CD4-positive, alpha-beta T cell (primary cell): Measurements from ENCODE around the gene MRNIP. TPM values are rescaled to one million over a fixed set of nuclear protein-coding genes. Genes with fewer than 3 reads are reported as not detected.

Experiments
- ATAC-seq: fragments of 200-7000 bp; cut with Tn5 transposase; one replicate; pipeline ENCODE4 v1.10.0; 2022; ENCODE audit warnings: mild to moderate bottlenecking; ENCODE audit not compliant: poor library complexity
- CTCF ChIA-PET: fragments of 350-600 bp; sonication (Branson Sonifier 250); formaldehyde crosslinking; loops from one replicate; lab custom pipeline; 2021; ENCODE audit warnings: antibody characterized with exemption, inconsistent platforms; lab: Charles Lee
- POLR2A ChIA-PET: fragments of 350-600 bp; sonication (Branson Sonifier 250); formaldehyde crosslinking; loops from one replicate; lab custom pipeline; 2021; ENCODE audit warnings: antibody characterized with exemption, inconsistent platforms; lab: Charles Lee
- DNase-seq, 14 experiments: peaks; one replicate each; pipeline ENCODE4 v3.0.0-alpha.2; 2013 to 2020; ENCODE audit warnings: mixed read lengths in 2 of 14
- H3K27ac ChIP-seq, 2 donors: one replicate each; pipeline versions ENCODE4 v1.5.1 to v1.7.0; 2013; ENCODE audit warnings: low read length in 2 of 2, low read depth in 1 of 2, mild to moderate bottlenecking in 1 of 2
- H3K27me3 ChIP-seq, 2 experiments: 1 replicate in 1 of 2; 2 replicates in 1 of 2; pipeline versions ENCODE4 v1.6.1 to v1.7.0; 2013; ENCODE audit warnings: low read length in 2 of 2, control low read depth in 1 of 2, mild to moderate bottlenecking in 1 of 2, moderate library complexity in 1 of 2; ENCODE audit not compliant: insufficient read depth in 2 of 2, control insufficient read depth in 1 of 2
- H3K36me3 ChIP-seq: one replicate; pipeline ENCODE4 v1.6.1; 2013; ENCODE audit warnings: low read length, control low read depth; ENCODE audit not compliant: insufficient read depth
- H3K4me1 ChIP-seq: one replicate; pipeline ENCODE4 v1.6.1; 2013; ENCODE audit warnings: low read length, control low read depth; ENCODE audit not compliant: insufficient read depth
- H3K4me3 ChIP-seq: one replicate; pipeline ENCODE4 v1.5.1; 2013; ENCODE audit warnings: mild to moderate bottlenecking, low read length, moderate library complexity
- H3K9me3 ChIP-seq, 2 experiments: 1 replicate in 1 of 2; 2 replicates in 1 of 2; pipeline versions ENCODE4 v1.6.1 to v1.7.0; 2013; ENCODE audit warnings: low read length in 2 of 2, mild to moderate bottlenecking in 2 of 2, control low read depth in 1 of 2, moderate library complexity in 1 of 2; ENCODE audit not compliant: control insufficient read depth in 1 of 2, insufficient read depth in 1 of 2
- H3K27ac Mint-ChIP-seq: one replicate; pipeline ENCODE4 v1.8.0; 2020; ENCODE audit warnings: mixed read lengths
- H3K27me3 Mint-ChIP-seq: one replicate; pipeline ENCODE4 v1.8.0; 2021; ENCODE audit warnings: mixed read lengths
- H3K36me3 Mint-ChIP-seq: one replicate; pipeline ENCODE4 v1.8.0; 2021; ENCODE audit warnings: low read depth, mixed read lengths
- H3K4me1 Mint-ChIP-seq: one replicate; pipeline ENCODE4 v1.8.0; 2021; ENCODE audit warnings: low read depth, mixed read lengths
- H3K4me3 Mint-ChIP-seq: one replicate; pipeline ENCODE4 v1.8.0; 2020; ENCODE audit warnings: mild to moderate bottlenecking, mixed read lengths
- H3K9me3 Mint-ChIP-seq: one replicate; pipeline ENCODE4 v1.8.0; 2020; ENCODE audit warnings: mixed read lengths
- intact Hi-C, 2 experiments: fragments of 100-400 bp; cut with DNase I in 1 of 2; cut with micrococcal nuclease in 1 of 2; formaldehyde crosslinking; loops; one replicate each; pipeline versions ENCODE4 v1.15.1 to v1.9.0; 2023 to 2025; cut with DNase I, micrococcal nuclease
- total RNA-seq, 174 experiments: library from RNA in 2 of 174; stranded (reverse) in 2 of 174; gene quantifications; one replicate each; pipeline ENCODE4 v1.2.3 and lab custom pipeline; 2021 to 2026
- TF ChIP-seq, protein P1 (sequence below): fragments of 200-600 bp; IDR thresholded peaks from one replicate; pipeline ENCODE4 v1.8.0; 2022; ENCODE audit warnings: antibody characterized with exemption, mild to moderate bottlenecking

Gene MRNIP
- total RNA-seq, 2 experiments from 2014 or later = 31.8 to 32.8 TPM

DNA sequence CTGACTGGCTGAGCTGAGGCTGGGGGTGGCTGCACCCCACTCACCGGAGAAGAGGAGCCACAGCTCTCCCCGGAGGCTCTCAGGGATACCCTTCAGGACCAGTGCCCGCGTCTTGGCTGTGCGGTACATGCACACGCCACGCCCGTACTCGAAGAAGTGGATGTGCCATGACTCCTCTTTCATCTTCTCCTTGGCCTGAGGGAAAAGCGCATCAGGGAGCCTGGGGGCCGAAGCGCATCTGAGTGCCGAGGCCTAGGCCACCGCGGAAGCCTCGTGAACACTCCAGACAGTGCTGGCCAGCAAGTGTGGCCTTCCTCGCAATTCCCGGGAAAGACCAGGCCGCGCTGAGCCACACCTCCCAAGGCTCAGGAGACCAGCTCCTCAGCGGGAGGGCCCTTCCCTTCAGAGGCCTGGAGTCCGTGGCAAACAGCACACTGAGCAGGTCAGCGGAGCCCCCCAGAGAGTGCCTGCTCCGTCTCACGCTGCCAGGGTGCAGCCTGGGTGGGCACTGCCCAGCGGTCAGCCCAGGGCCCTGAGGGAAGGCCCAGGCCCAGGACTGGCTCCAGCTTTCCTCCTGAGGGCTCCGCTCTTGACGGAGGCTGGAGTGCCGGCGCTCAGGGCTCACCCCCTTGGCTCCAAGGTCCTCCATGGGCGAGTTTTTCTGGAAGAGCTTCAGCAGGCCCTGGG, 20.5 kb upstream of the MRNIP start:
- TF ChIP-seq, protein P1, sequence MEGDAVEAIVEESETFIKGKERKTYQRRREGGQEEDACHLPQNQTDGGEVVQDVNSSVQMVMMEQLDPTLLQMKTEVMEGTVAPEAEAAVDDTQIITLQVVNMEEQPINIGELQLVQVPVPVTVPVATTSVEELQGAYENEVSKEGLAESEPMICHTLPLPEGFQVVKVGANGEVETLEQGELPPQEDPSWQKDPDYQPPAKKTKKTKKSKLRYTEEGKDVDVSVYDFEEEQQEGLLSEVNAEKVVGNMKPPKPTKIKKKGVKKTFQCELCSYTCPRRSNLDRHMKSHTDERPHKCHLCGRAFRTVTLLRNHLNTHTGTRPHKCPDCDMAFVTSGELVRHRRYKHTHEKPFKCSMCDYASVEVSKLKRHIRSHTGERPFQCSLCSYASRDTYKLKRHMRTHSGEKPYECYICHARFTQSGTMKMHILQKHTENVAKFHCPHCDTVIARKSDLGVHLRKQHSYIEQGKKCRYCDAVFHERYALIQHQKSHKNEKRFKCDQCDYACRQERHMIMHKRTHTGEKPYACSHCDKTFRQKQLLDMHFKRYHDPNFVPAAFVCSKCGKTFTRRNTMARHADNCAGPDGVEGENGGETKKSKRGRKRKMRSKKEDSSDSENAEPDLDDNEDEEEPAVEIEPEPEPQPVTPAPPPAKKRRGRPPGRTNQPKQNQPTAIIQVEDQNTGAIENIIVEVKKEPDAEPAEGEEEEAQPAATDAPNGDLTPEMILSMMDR = no peak
- H3K4me3 Mint-ChIP-seq = no peak overlapping the region
- Histone ChIP-seq H3K36me3 (peaks cover 41% of the 10 kb centered on the region), H3K9me3 (peaks cover 8 to 15% of the 10 kb centered on the region in 2 experiments), H3K27ac (no peak overlapping the region), H3K4me1 (no peaks in the 10 kb centered on the region), H3K4me3 (no peak overlapping the region), H3K27me3 (no peaks in the 10 kb centered on the region)
- ChIA-PET CTCF (no interaction called here), POLR2A (no interaction called here)
- no peaks in the 10 kb centered on the region for H3K4me1 Mint-ChIP-seq
- ATAC-seq = no peak
- H3K27ac Mint-ChIP-seq = no peak overlapping the region
- intact Hi-C loops = no loop called here
- H3K9me3 Mint-ChIP-seq = peaks cover 6% of the 10 kb centered on the region
- DNase-seq = no peak
- no peaks in the 10 kb centered on the region for H3K27me3 Mint-ChIP-seq
- peaks cover 53% of the 10 kb centered on the region for H3K36me3 Mint-ChIP-seq

GRCh38 chr5:179878222-179879002, 19.8 kb upstream of the MRNIP start:
- Mint-ChIP-seq H3K36me3 (peaks cover 50% of the 10 kb centered on the region), H3K4me1 (no peaks in the 10 kb centered on the region), H3K4me3 (no peak overlapping the region), H3K27ac (no peak overlapping the region), H3K9me3 (peaks cover 3% of the 10 kb centered on the region), H3K27me3 (no peaks in the 10 kb centered on the region)
- TF ChIP-seq, protein P1 = no peak
- H3K27me3 ChIP-seq = no peaks in the 10 kb centered on the region
- H3K36me3 ChIP-seq = peaks cover 43% of the 10 kb centered on the region
- ChIA-PET CTCF (no interaction called here), POLR2A (no interaction called here)
- no peaks in the 10 kb centered on the region for H3K4me1 ChIP-seq
- H3K9me3 ChIP-seq = peaks cover 7% of the 10 kb centered on the region in 2 experiments
- no peak overlapping the region for H3K4me3 ChIP-seq
- intact Hi-C loops = no loop called here
- DNase-seq (no peak), ATAC-seq (no peak)
- H3K27ac ChIP-seq = no peak overlapping the region

GRCh38 chr5:179876610-179876952, 18.0 kb upstream of the MRNIP start:
- Mint-ChIP-seq H3K4me1 (no peaks in the 10 kb centered on the region), H3K27ac (no peak overlapping the region)
- no peak overlapping the region for H3K27ac ChIP-seq

More at GRCh38 chr5:179876610-179876952, 18.0 kb upstream of the MRNIP start:
- Mint-ChIP-seq H3K36me3 (peaks cover 45% of the 10 kb centered on the region), H3K4me3 (no peak overlapping the region), H3K9me3 (no peaks in the 10 kb centered on the region), H3K27me3 (no peaks in the 10 kb centered on the region)
- no peak overlapping the region for H3K4me3 ChIP-seq
- ChIA-PET POLR2A (no interaction called here), CTCF (no interaction called here)
- TF ChIP-seq, protein P1 = no peak
- peaks cover 57% of the 10 kb centered on the region for H3K36me3 ChIP-seq
- intact Hi-C loops = no loop called here
- H3K27me3 ChIP-seq = no peaks in the 10 kb centered on the region
- no peaks in the 10 kb centered on the region for H3K9me3 ChIP-seq
- ATAC-seq (no peak), DNase-seq (no peak)
- H3K4me1 ChIP-seq = no peaks in the 10 kb centered on the region
